GM18499 (cell line): ENCODE data around the gene LRGUK.
"Not testable (repeated sequence)": the region's sequence is repeated elsewhere in the genome, so short reads cannot be mapped to it uniquely, and the experiment has no call there.

Experiments used
- ATAC-seq: cut with Tn5 transposase; IDR thresholded peaks from one replicate; pipeline ENCODE4 v1.9.1; 2021; ENCODE audit warnings: moderate number of reproducible peaks; ENCODE audit not compliant: insufficient read depth, unreplicated experiment

Gene LRGUK

GRCh38 chr7:134126966-134127848 is at the start of gene LRGUK:
TSS of gene LRGUK (plus strand) at chr7:134127340. CDS start at chr7:134127368, 28 bp downstream.
- peak; percentile 94 for ATAC-seq

- not testable (repeated sequence) for ATAC-seq
These were observed 49.6 kb upstream of the LRGUK start for GRCh38 chr7:134077560-134077959.

- ATAC-seq = no peak
These were observed 48.1 kb upstream of the LRGUK start for GRCh38 chr7:134078991-134079390.

GRCh38 chr7:134081695-134082094 is 45.4 kb upstream of the LRGUK start:
- no peak for ATAC-seq

- no peak for ATAC-seq
These were observed 43.2 kb upstream of the LRGUK start for GRCh38 chr7:134083766-134084487.

GRCh38 chr7:134084488-134085144 is 42.5 kb upstream of the LRGUK start:
- peak; percentile 78 for ATAC-seq

- no peak for ATAC-seq
These were observed 41.8 kb upstream of the LRGUK start for GRCh38 chr7:134085311-134085710.

GRCh38 chr7:134086998-134087735 is 40.0 kb upstream of the LRGUK start:
- no peak for ATAC-seq

GRCh38 chr7:134088199-134088598 is 38.9 kb upstream of the LRGUK start:
- no peak for ATAC-seq

- ATAC-seq = no peak
These were observed 37.7 kb upstream of the LRGUK start for GRCh38 chr7:134089446-134089845.

GRCh38 chr7:134098072-134098471 is 29.1 kb upstream of the LRGUK start:
- no peak for ATAC-seq

- no peak for ATAC-seq
These were observed 25.4 kb upstream of the LRGUK start for GRCh38 chr7:134101716-134102115.

- ATAC-seq = no peak
These were observed 23.0 kb upstream of the LRGUK start for GRCh38 chr7:134104166-134104565.

GRCh38 chr7:134105841-134106240 is 21.3 kb upstream of the LRGUK start:
- no peak for ATAC-seq

- no peak for ATAC-seq
These were observed 18.3 kb upstream of the LRGUK start for GRCh38 chr7:134108802-134109201.

- no peak for ATAC-seq
These were observed 13.5 kb upstream of the LRGUK start for GRCh38 chr7:134113655-134114054.

- ATAC-seq = no peak
These were observed 12.1 kb upstream of the LRGUK start for GRCh38 chr7:134114992-134115391.

- ATAC-seq = no peak
These were observed 6.7 kb upstream of the LRGUK start for GRCh38 chr7:134120405-134120804.

GRCh38 chr7:134121632-134122139 is 5.5 kb upstream of the LRGUK start:
- ATAC-seq = no peak

GRCh38 chr7:134122980-134123379 is 4.2 kb upstream of the LRGUK start:
- ATAC-seq = no peak
